Hepatocyte (in vitro differentiated cells): ENCODE results near the gene PECR. TPM values are rescaled to one million over a fixed set of nuclear protein-coding genes. Genes with fewer than 3 reads are reported as not detected.

Source experiments
- DNase-seq: peaks from one replicate; pipeline ENCODE4 v3.0.0-alpha.2; 2016; ENCODE audit warnings: low spot score
- H2AFZ ChIP-seq: fragments of 200-600 bp; sonication (generic); 2 replicates; pipeline ENCODE4 v1.6.0; 2016; ENCODE audit warnings: antibody characterized with exemption, mild to moderate bottlenecking
- H3K27ac ChIP-seq: fragments of 200-600 bp; sonication (generic); 2 replicates; pipeline ENCODE4 v1.5.1; 2016; ENCODE audit warnings: mild to moderate bottlenecking
- H3K27me3 ChIP-seq: fragments of 200-600 bp; sonication (generic); 2 replicates; pipeline ENCODE4 v1.6.1; 2016
- H3K36me3 ChIP-seq: fragments of 200-600 bp; sonication (generic); replicated peaks from 2 replicates; pipeline ENCODE4 v1.5.1; 2016; ENCODE audit warnings: low read depth; ENCODE audit not compliant: insufficient read depth
- H3K4me1 ChIP-seq: fragments of 200-600 bp; sonication (generic); 2 replicates; pipeline ENCODE4 v1.5.1; 2016; ENCODE audit warnings: mild to moderate bottlenecking, moderate library complexity; ENCODE audit not compliant: insufficient read depth
- H3K4me2 ChIP-seq: fragments of 200-600 bp; sonication (generic); 2 replicates; pipeline ENCODE4 v1.6.0; 2016
- H3K4me3 ChIP-seq: fragments of 200-600 bp; sonication (generic); 2 replicates; pipeline ENCODE4 v1.5.1; 2016; ENCODE audit warnings: mild to moderate bottlenecking
- H3K79me2 ChIP-seq: fragments of 200-600 bp; sonication (generic); 2 replicates; pipeline ENCODE4 v1.6.0; 2017; ENCODE audit warnings: mild to moderate bottlenecking
- H3K9me2 ChIP-seq: fragments of 200-600 bp; sonication (generic); replicated peaks from 2 replicates; pipeline ENCODE4 v1.6.0; 2017; ENCODE audit warnings: mild to moderate bottlenecking; ENCODE audit not compliant: insufficient read depth
- H3K9me3 ChIP-seq: fragments of 200-600 bp; sonication (generic); 2 replicates; pipeline ENCODE4 v1.5.1; 2016; ENCODE audit warnings: low read depth, mild to moderate bottlenecking
- H4K20me1 ChIP-seq: fragments of 200-600 bp; sonication (generic); 2 replicates; pipeline ENCODE4 v1.6.0; 2016; ENCODE audit warnings: mild to moderate bottlenecking; ENCODE audit not compliant: insufficient read depth, poor library complexity, severe bottlenecking
- EZH2 ChIP-seq: fragments of 200-600 bp; sonication (generic); IDR thresholded peaks from 2 replicates; pipeline ENCODE4 v1.6.1; 2016; ENCODE audit warnings: antibody characterized with exemption, mild to moderate bottlenecking, borderline replicate concordance
- EZH2phosphoT487 ChIP-seq: fragments of 200-600 bp; sonication (generic); IDR thresholded peaks from one replicate; pipeline ENCODE4 v1.6.1; 2018; ENCODE audit warnings: antibody characterized with exemption, mild to moderate bottlenecking, low read depth, moderate library complexity; ENCODE audit not compliant: unreplicated experiment, severe bottlenecking
- WGBS: methylation state at CpG from one replicate; pipeline ENCODE4 v1.1.6; 2016; ENCODE audit warnings: low lambda C conversion rate; ENCODE audit errors: missing lambda C conversion rate; 5-methylcytosine and 5-hydroxymethylcytosine counted together
- polyA plus RNA-seq: library from polyadenylated mRNA; unstranded; fragments of >200 nt; fragmentation: Nextera tagmentation; extraction: Ambion mirVana; gene quantifications from 2 replicates; pipeline ENCODE4 v1.2.1, GENCODE V29; 2016
- total RNA-seq: library from RNA; depleted of rRNA; stranded (reverse); fragments of >200 nt; gene quantifications from 2 replicates; pipeline ENCODE4 v1.2.3, GENCODE V29; 2014
- TF ChIP-seq, protein P1 (sequence below): fragments of 200-600 bp; sonication (generic); IDR thresholded peaks from 2 replicates; pipeline ENCODE4 v1.5.1; 2016; ENCODE audit warnings: antibody characterized with exemption, mild to moderate bottlenecking; ENCODE audit not compliant: poor library complexity

Gene PECR
- total and polyA plus RNA-seq, 2 experiments from 2014 or later: 17.4 to 32.4 TPM

DNA sequence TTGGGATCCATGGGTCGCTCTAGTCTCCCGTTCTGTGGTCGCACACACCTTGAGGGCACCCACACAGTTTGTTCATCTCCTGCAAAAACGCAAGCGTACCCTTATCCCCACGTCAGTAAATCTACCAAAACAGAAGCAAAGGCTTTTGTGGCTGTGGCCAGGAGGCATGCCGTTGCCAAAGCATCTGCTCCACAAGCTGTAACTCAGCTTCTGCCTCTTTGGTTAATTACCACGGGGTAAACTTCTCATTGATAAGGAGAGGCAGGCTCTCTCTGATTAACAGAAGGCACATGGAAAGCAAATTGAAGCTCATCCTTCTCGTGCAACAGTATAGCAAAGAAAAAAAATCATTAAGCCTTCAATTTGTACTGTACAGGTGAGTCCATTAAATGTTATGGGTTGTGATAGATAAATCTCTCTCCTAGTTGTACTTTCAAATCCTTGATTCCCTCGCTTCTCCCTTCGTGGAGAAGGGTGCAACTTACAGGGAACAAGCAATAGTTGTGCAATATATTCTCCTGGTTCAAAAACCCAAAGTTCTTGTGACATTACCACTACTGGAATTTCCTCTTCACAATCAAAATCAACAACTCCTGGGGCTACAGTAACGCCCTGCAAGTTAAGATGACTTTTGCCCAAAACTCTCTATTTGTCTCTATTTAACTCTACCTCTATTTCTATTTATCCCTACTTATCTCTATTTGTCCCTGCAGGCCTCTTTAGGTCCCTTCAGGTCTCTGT is 10.3 kb downstream of the PECR start:
- Histone ChIP-seq H3K36me3 (no peaks in the 10 kb centered on the region), H3K27me3 (no peaks in the 10 kb centered on the region), H2AFZ (no peak overlapping the region), H3K27ac (no peak overlapping the region), H3K79me2 (peaks cover 6% of the 10 kb centered on the region), H3K4me3 (no peak overlapping the region), H3K4me2 (no peak overlapping the region), H3K9me2 (no peaks in the 10 kb centered on the region), H3K4me1 (no peaks in the 10 kb centered on the region), H4K20me1 (no peaks in the 10 kb centered on the region), H3K9me3 (no peaks in the 10 kb centered on the region)
- TF ChIP-seq EZH2phosphoT487: no peak
- TF ChIP-seq, protein P1, sequence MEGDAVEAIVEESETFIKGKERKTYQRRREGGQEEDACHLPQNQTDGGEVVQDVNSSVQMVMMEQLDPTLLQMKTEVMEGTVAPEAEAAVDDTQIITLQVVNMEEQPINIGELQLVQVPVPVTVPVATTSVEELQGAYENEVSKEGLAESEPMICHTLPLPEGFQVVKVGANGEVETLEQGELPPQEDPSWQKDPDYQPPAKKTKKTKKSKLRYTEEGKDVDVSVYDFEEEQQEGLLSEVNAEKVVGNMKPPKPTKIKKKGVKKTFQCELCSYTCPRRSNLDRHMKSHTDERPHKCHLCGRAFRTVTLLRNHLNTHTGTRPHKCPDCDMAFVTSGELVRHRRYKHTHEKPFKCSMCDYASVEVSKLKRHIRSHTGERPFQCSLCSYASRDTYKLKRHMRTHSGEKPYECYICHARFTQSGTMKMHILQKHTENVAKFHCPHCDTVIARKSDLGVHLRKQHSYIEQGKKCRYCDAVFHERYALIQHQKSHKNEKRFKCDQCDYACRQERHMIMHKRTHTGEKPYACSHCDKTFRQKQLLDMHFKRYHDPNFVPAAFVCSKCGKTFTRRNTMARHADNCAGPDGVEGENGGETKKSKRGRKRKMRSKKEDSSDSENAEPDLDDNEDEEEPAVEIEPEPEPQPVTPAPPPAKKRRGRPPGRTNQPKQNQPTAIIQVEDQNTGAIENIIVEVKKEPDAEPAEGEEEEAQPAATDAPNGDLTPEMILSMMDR: no peak
- WGBS: 77% methylated on average over 12 of the region's 12 CpGs
- DNase-seq: no peak

DNA sequence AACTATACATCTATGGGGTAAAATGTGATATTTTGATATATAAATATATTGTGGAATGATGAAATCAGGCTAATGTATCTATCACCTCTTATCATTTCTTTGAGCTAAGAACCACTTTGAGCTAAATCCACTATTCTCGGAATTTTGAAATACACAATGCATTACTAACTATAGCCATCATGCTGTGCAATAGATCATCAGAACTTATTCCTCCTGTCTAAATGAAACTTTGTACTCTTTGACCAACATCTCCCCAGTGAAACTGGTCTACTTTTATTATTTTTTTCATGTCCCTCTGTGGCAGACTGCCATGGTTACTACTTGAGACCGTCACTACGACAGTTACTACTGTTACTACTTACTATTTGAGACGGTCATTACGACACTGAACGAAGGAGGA is 11.4 kb downstream of the PECR start:
- Histone ChIP-seq H3K4me1 (no peaks in the 10 kb centered on the region), H4K20me1 (no peaks in the 10 kb centered on the region), H3K4me2 (no peak overlapping the region), H2AFZ (no peak overlapping the region), H3K79me2 (peaks cover 6% of the 10 kb centered on the region), H3K27me3 (no peaks in the 10 kb centered on the region), H3K36me3 (no peaks in the 10 kb centered on the region), H3K9me3 (no peaks in the 10 kb centered on the region), H3K9me2 (no peaks in the 10 kb centered on the region), H3K4me3 (no peak overlapping the region), H3K27ac (no peak overlapping the region)
- TF ChIP-seq, protein P1: no peak
- TF ChIP-seq EZH2phosphoT487 (no peak), EZH2 (no peak)
- no peak for DNase-seq
- 90% methylated on average over 6 of the region's 6 CpGs for WGBS

DNA sequence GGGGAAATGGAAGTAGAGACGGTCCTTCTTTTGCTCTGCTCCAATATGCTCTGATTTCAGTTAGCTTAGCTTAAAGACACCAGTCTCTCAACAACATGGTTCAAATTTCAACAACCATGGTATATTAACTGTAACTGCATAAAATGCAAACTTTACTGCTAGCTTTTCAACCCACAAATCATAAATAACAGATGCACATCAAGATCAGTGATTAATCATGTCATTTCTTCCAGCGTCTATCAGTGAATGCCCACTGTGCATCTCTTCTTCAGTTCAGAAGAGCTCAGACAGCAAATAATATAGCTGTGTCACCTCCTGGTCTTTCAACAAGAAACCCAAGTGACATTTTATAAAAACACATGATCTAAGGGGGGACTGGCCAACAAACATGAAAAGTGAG is 12.6 kb downstream of the PECR start:
- Histone ChIP-seq H3K4me3 (no peak overlapping the region), H3K36me3 (no peaks in the 10 kb centered on the region), H2AFZ (no peak overlapping the region), H3K4me1 (no peaks in the 10 kb centered on the region), H3K27ac (no peak overlapping the region), H3K27me3 (no peaks in the 10 kb centered on the region), H4K20me1 (no peaks in the 10 kb centered on the region), H3K9me3 (no peaks in the 10 kb centered on the region), H3K79me2 (no peaks in the 10 kb centered on the region), H3K4me2 (no peak overlapping the region), H3K9me2 (no peaks in the 10 kb centered on the region)
- 90% methylated on average over 2 of the region's 2 CpGs for WGBS
- TF ChIP-seq EZH2: no peak
- no peak for TF ChIP-seq EZH2phosphoT487
- TF ChIP-seq, protein P1: no peak
- no peak for DNase-seq

DNA sequence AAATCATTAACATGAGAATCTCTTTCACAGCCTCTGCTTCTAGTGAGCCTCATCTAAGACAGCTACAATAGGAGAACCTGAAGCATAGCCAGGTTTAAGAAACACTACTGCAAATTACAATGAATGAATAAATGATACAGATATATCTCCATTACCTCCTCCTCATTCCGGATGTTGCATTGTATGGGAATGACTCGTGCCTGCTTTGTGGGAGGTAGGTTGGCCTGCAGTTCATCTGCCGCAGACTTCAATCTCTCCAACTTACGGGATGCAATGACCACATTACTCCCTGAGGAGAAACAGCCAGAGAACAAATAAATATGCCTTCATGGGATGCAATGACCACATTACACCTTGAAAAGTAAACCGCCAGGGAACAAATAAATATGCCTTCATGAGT is 15.4 kb downstream of the PECR start:
- Histone ChIP-seq H3K36me3 (no peaks in the 10 kb centered on the region), H2AFZ (no peak overlapping the region), H3K27ac (no peak overlapping the region), H3K27me3 (no peaks in the 10 kb centered on the region), H3K9me2 (no peaks in the 10 kb centered on the region), H3K4me3 (no peak overlapping the region), H3K79me2 (no peaks in the 10 kb centered on the region), H3K9me3 (no peaks in the 10 kb centered on the region), H3K4me2 (no peak overlapping the region), H4K20me1 (no peaks in the 10 kb centered on the region), H3K4me1 (no peaks in the 10 kb centered on the region)
- no peak for DNase-seq
- TF ChIP-seq, protein P1: no peak
- TF ChIP-seq EZH2 (no peak), EZH2phosphoT487 (no peak)
- 77% methylated on average over 5 of the region's 5 CpGs for WGBS
